HepG2 (cell line): ENCODE measurements around the gene HMCN2. TPM values are rescaled to one million over a fixed set of nuclear protein-coding genes. Genes with fewer than 3 reads are reported as not detected.

Source experiments
- ATAC-seq: fragments of 200-7000 bp; cut with Tn5 transposase; 3 replicates; pipeline ENCODE4 v1.9.1; 2020; ENCODE audit warnings: mild to moderate bottlenecking, moderate library complexity
- BruUV-seq: library from RNA; stranded (reverse); fragments of 400-500 nt; replicated peaks from 2 replicates; lab custom pipeline; 2021; lab: Mats Ljungman, UMichigan
- CTCF ChIA-PET: fragments of 300-600 bp; formaldehyde crosslinking; extraction: SDS; loops from one replicate; lab custom pipeline; 2021; ENCODE audit warnings: low total read pairs, inconsistent platforms, low intra/inter-chr PET ratio; lab: Yijun Ruan, JAX
- POLR2A ChIA-PET: fragments of 350-600 bp; sonication (Branson Sonifier 250); formaldehyde crosslinking; loops from one replicate; lab custom pipeline; 2020; ENCODE audit warnings: antibody characterized with exemption, inconsistent platforms; lab: Yijun Ruan, JAX
- DNase-seq: peaks from one replicate; pipeline ENCODE4 v3.0.0-alpha.2; 2015; ENCODE audit warnings: low spot score
- FAIRE-seq: peaks from 3 replicates; lab custom pipeline; 2011; peaks lifted over from hg19 to GRCh38; lab: Jason Lieb, UNC
- H2AFZ ChIP-seq: one replicate; pipeline ENCODE4 v1.6.1; 2011; ENCODE audit warnings: low read length, inconsistent platforms
- H3K27ac ChIP-seq: fragments of 300-600 bp; 3 replicates; pipeline ENCODE4 v1.8.0; 2011; ENCODE audit warnings: mixed run types, mild to moderate bottlenecking, mixed read lengths, low read length, inconsistent platforms; ENCODE audit not compliant: insufficient read depth; ENCODE audit errors: extremely low read length
- H3K27me3 ChIP-seq, 2 experiments: fragments of 200-600 bp in 1 of 2; 2 replicates in 1 of 2; 3 replicates in 1 of 2; pipeline versions ENCODE4 v1.6.0 to v1.8.0; 2011; ENCODE audit warnings: low read length in 2 of 2, mild to moderate bottlenecking in 2 of 2, moderate library complexity in 2 of 2, inconsistent platforms in 1 of 2; ENCODE audit not compliant: insufficient read depth in 2 of 2, control insufficient read depth in 1 of 2
- H3K36me3 ChIP-seq, 2 experiments: fragments of 200-600 bp in 1 of 2; replicated peaks in 1 of 2; 2 replicates in 1 of 2; 3 replicates in 1 of 2; pipeline versions ENCODE4 v1.5.1 to v1.8.0; 2011; ENCODE audit warnings: low read length in 2 of 2, inconsistent platforms in 1 of 2; ENCODE audit not compliant: insufficient read depth in 2 of 2, control insufficient read depth in 1 of 2
- H3K4me1 ChIP-seq: 2 replicates; pipeline ENCODE4 v1.5.1; 2012; ENCODE audit warnings: low read length, inconsistent platforms; ENCODE audit not compliant: insufficient read depth
- H3K4me2 ChIP-seq: 2 replicates; pipeline ENCODE4 v1.6.0; 2011; ENCODE audit warnings: low read depth, low read length, inconsistent platforms
- H3K4me3 ChIP-seq, 3 experiments: fragments of 200-600 bp in 1 of 3; sonication (generic), shearing (Covaris generic) in 1 of 3; replicated peaks in 1 of 3; 2 replicates each; pipeline ENCODE4 v1.5.1; 2011 to 2016; ENCODE audit warnings: low read length in 3 of 3, inconsistent platforms in 2 of 3, low read depth in 2 of 3, mild to moderate bottlenecking in 2 of 3, control low read depth in 1 of 3, mixed read lengths in 1 of 3; ENCODE audit not compliant: insufficient read depth in 1 of 3
- H3K79me2 ChIP-seq: one replicate; pipeline ENCODE4 v1.6.1; 2011; ENCODE audit warnings: low read length, inconsistent platforms; ENCODE audit not compliant: insufficient read depth
- H3K9ac ChIP-seq: 2 replicates; pipeline ENCODE4 v1.6.0; 2011; ENCODE audit warnings: mild to moderate bottlenecking, low read depth, low read length, inconsistent platforms; ENCODE audit not compliant: insufficient read depth
- H3K9me3 ChIP-seq: 2 replicates; pipeline ENCODE4 v1.5.1; 2012; ENCODE audit warnings: mild to moderate bottlenecking, low read length
- H4K20me1 ChIP-seq: 2 replicates; pipeline ENCODE4 v1.6.0; 2011; ENCODE audit warnings: inconsistent platforms, mild to moderate bottlenecking, low read length, moderate library complexity; ENCODE audit not compliant: insufficient read depth
- ESRRA ChIP-seq: sonication (generic); formaldehyde crosslinking; IDR thresholded peaks from 2 replicates; pipeline ENCODE4 v1.5.1; 2020; ENCODE audit warnings: mild to moderate bottlenecking, low read depth, missing genetic modification reagents
- HINFP ChIP-seq: sonication (generic); formaldehyde crosslinking; IDR thresholded peaks from 2 replicates; pipeline ENCODE4 v1.4.0; 2020; ENCODE audit warnings: low read depth, mild to moderate bottlenecking, missing genetic modification reagents
- NR2C2 ChIP-seq: sonication (generic); formaldehyde crosslinking; IDR thresholded peaks from 2 replicates; pipeline ENCODE4 v1.4.0; 2020; ENCODE audit warnings: missing genetic modification reagents, mild to moderate bottlenecking, moderate library complexity, borderline replicate concordance
- PLSCR1 ChIP-seq: sonication (generic); formaldehyde crosslinking; IDR thresholded peaks from 2 replicates; pipeline ENCODE4 v1.5.0; 2020; ENCODE audit warnings: missing genetic modification reagents, mild to moderate bottlenecking, borderline replicate concordance
- RAD21 ChIP-seq: fragments of 450-650 bp; formaldehyde crosslinking; IDR thresholded peaks from 2 replicates; pipeline ENCODE4 v1.5.0; 2020; ENCODE audit warnings: mild to moderate bottlenecking
- RAD51 ChIP-seq: fragments of 450-650 bp; IDR thresholded peaks from 2 replicates; pipeline ENCODE4 v1.6.1; 2016; ENCODE audit warnings: borderline replicate concordance
- RBFOX2 ChIP-seq: fragments of 200-400 bp; formaldehyde crosslinking; IDR thresholded peaks from 2 replicates; pipeline ENCODE4 v1.6.1; 2017; ENCODE audit warnings: low read depth, mild to moderate bottlenecking, low read length
- USF2 ChIP-seq, 2 experiments: sonication (generic) in 1 of 2; formaldehyde crosslinking in 1 of 2; IDR thresholded peaks; 2 replicates each; pipeline versions ENCODE4 v1.5.1 to v1.6.1; 2011 to 2020; ENCODE audit warnings: borderline replicate concordance in 1 of 2, low read depth in 1 of 2, low read length in 1 of 2, mild to moderate bottlenecking in 1 of 2, missing genetic modification reagents in 1 of 2, moderate library complexity in 1 of 2
- ZBTB26 ChIP-seq: IDR thresholded peaks from 2 replicates; pipeline ENCODE4 v1.6.1; 2016; ENCODE audit warnings: missing compliant biosample characterization, missing genetic modification reagents, borderline replicate concordance
- ZFP1 ChIP-seq: IDR thresholded peaks from 2 replicates; pipeline ENCODE4 v1.6.1; 2016
- ZNF770 ChIP-seq: sonication (generic); formaldehyde crosslinking; IDR thresholded peaks from 2 replicates; pipeline ENCODE4 v1.5.0; 2020; ENCODE audit warnings: mild to moderate bottlenecking, missing genetic modification reagents
- WGBS: methylation state at CpG from one replicate; pipeline ENCODE4 v1.1.6; 2017; ENCODE audit warnings: low lambda C conversion rate; 5-methylcytosine and 5-hydroxymethylcytosine counted together
- in situ Hi-C: cut with HindIII; loops from 2 replicates; pipeline ENCODE4 v1.10.0; 2017; ENCODE audit warnings: low pct_unique_long_range_greater_than_20kb; ENCODE audit not compliant: extremely low pct_ligation_motif_present
- intact Hi-C: fragments of 100-400 bp; cut with micrococcal nuclease; formaldehyde crosslinking; loops from one replicate; pipeline ENCODE4 v1.10.0; 2022; ENCODE audit not compliant: unreplicated experiment
- polyA plus RNA-seq, 8 experiments: library from polyadenylated mRNA; depleted of rRNA in 3 of 8; stranded (reverse) in 7 of 8; unstranded in 1 of 8; fragments of >200 nt; fragmentation: Illumina TruSeq in 4 of 8; extraction: Trizol in 4 of 8; gene quantifications; 2 replicates each; pipeline versions ENCODE4 v1.2.1 to v1.2.3, GENCODE V29; 2011 to 2016; ENCODE audit warnings: low read depth in 4 of 8, missing spikeins in 1 of 8, mixed read lengths in 1 of 8; ENCODE audit not compliant: insufficient read depth in 1 of 8
- total RNA-seq, 5 experiments: library from RNA; depleted of rRNA; stranded (reverse); fragments of >200 nt; fragmentation: Illumina TruSeq; extraction: Trizol; gene quantifications; 2 replicates each; pipeline ENCODE4 v1.2.3, GENCODE V29; 2016; ENCODE audit warnings: low read depth in 1 of 5

HMCN2 gene
- total and polyA plus RNA-seq, 2 of the 13 experiments (the other 11 are each of a cell fraction or from before 2014, with no cell fraction given) = 0.09 TPM; not detected in 1

GRCh38 chr9:130365323-130365721, 99.8 kb downstream of the HMCN2 start:
- DNase-seq (no peak), ATAC-seq (no peak), FAIRE-seq (no peak)
- intact Hi-C loops = no loop called here
- POLR2A ChIA-PET = no interaction called here
- no peaks in the 10 kb centered on the region for H3K4me1 ChIP-seq
- peaks cover 3 to 8% of the 10 kb centered on the region in 2 experiments; a peak in 2 of 5 replicates for H3K27me3 ChIP-seq
- H3K9me3 ChIP-seq = no peaks in the 10 kb centered on the region
- H3K4me3 ChIP-seq = no peak overlapping the region
- H2AFZ ChIP-seq = no peak overlapping the region
- no peaks in the 10 kb centered on the region for H4K20me1 ChIP-seq
- H3K9ac ChIP-seq = no peak overlapping the region
- no peaks in the 10 kb centered on the region for H3K79me2 ChIP-seq
- WGBS = 93% methylated on average over 3 of the region's 10 CpGs
- no peak overlapping the region for H3K27ac ChIP-seq
- in situ Hi-C loops = no loop called here
- TF ChIP-seq RBFOX2 = no peak
- peak; percentile 71 for TF ChIP-seq USF2 (IDR thresholded peaks at IDR 0.05; ENCODE audit: low read depth, low read length)
- TF ChIP-seq USF2 (CRISPR knock-in tag; IDR thresholded peaks at IDR 0.05; ENCODE audit: borderline replicate concordance) = no peak
- no peak for TF ChIP-seq HINFP (CRISPR knock-in tag)
- peak; percentile 81; the same call in 1 of the 2 replicates for TF ChIP-seq RAD51
- no peak for TF ChIP-seq ZBTB26 (CRISPR knock-in tag)
- no peak for TF ChIP-seq ESRRA (CRISPR knock-in tag)
- no peak for TF ChIP-seq PLSCR1 (CRISPR knock-in tag)
- no peak for TF ChIP-seq ZFP1 (CRISPR knock-in tag)
- no peak for TF ChIP-seq ZNF770
- no peak for TF ChIP-seq RAD21
- no peak for TF ChIP-seq NR2C2 (CRISPR knock-in tag)
- no peaks in the 10 kb centered on the region for H3K36me3 ChIP-seq
- CTCF ChIA-PET = no interaction called here
- BruUV-seq = no TSS peak
- H3K4me2 ChIP-seq = no peak overlapping the region
